GM23338 (cell line): ENCODE results near the gene NSRP1. TPM values are rescaled to one million over a fixed set of nuclear protein-coding genes. Genes with fewer than 3 reads are reported as not detected.
"Not testable (repeated sequence)": the region's sequence is repeated elsewhere in the genome, so short reads cannot be mapped to it uniquely, and the experiment has no call there.

Source experiments
- ATAC-seq: fragments of 200-7000 bp; cut with Tn5 transposase; 3 replicates; pipeline ENCODE4 v1.9.1; 2020
- DNase-seq: peaks from one replicate; pipeline ENCODE4 v3.0.0-alpha.2; 2015; ENCODE audit warnings: low spot score
- H2AFZ ChIP-seq: fragments of 200-600 bp; sonication (generic); 2 replicates; pipeline ENCODE4 v1.8.0; 2016; ENCODE audit warnings: antibody characterized with exemption, mild to moderate bottlenecking, moderate library complexity
- H3F3A ChIP-seq: fragments of 200-600 bp; sonication (generic); replicated peaks from 2 replicates; pipeline ENCODE4 v1.8.0; 2017; ENCODE audit warnings: antibody characterized with exemption, mixed run types, low read depth
- H3K27ac ChIP-seq: fragments of 200-600 bp; sonication (generic); 2 replicates; pipeline ENCODE4 v1.6.1; 2016; ENCODE audit warnings: low read depth
- H3K27me3 ChIP-seq: fragments of 200-600 bp; sonication (generic); 2 replicates; pipeline ENCODE4 v1.8.0; 2016; ENCODE audit warnings: mild to moderate bottlenecking, mixed run types, moderate library complexity; ENCODE audit not compliant: insufficient read depth
- H3K36me3 ChIP-seq: fragments of 200-600 bp; sonication (generic); 2 replicates; pipeline ENCODE4 v1.8.0; 2016; ENCODE audit warnings: mild to moderate bottlenecking; ENCODE audit not compliant: insufficient read depth
- H3K4me1 ChIP-seq: fragments of 200-600 bp; sonication (generic); 2 replicates; pipeline ENCODE4 v1.8.0; 2016; ENCODE audit warnings: mild to moderate bottlenecking, moderate library complexity; ENCODE audit not compliant: insufficient read depth
- H3K4me2 ChIP-seq: fragments of 200-600 bp; sonication (generic); 2 replicates; pipeline ENCODE4 v1.7.1; 2017; ENCODE audit warnings: mixed run types
- H3K4me3 ChIP-seq: fragments of 200-600 bp; sonication (generic); 2 replicates; pipeline ENCODE4 v1.6.1; 2016; ENCODE audit warnings: mixed run types
- H3K79me2 ChIP-seq: fragments of 200-600 bp; sonication (generic); replicated peaks from 2 replicates; pipeline ENCODE4 v1.8.0; 2017; ENCODE audit warnings: mild to moderate bottlenecking; ENCODE audit not compliant: insufficient read depth
- H3K9me2 ChIP-seq: fragments of 200-600 bp; sonication (generic); 2 replicates; pipeline ENCODE4 v1.8.0; 2017; ENCODE audit not compliant: insufficient read depth
- H4K20me1 ChIP-seq: fragments of 200-600 bp; sonication (generic); replicated peaks from 2 replicates; pipeline ENCODE4 v1.8.0; 2017; ENCODE audit warnings: mild to moderate bottlenecking; ENCODE audit not compliant: insufficient read depth
- H3K27ac Mint-ChIP-seq: 2 replicates; pipeline ENCODE4 v1.8.0; 2020; ENCODE audit warnings: inconsistent platforms, mild to moderate bottlenecking, moderate library complexity, mixed read lengths
- H3K27me3 Mint-ChIP-seq: 3 replicates; pipeline ENCODE4 v1.8.0; 2022; ENCODE audit warnings: low read depth, mild to moderate bottlenecking, moderate library complexity, mixed read lengths, inconsistent platforms; ENCODE audit not compliant: insufficient read depth, poor library complexity
- H3K36me3 Mint-ChIP-seq: 3 replicates; pipeline ENCODE4 v1.8.0; 2021; ENCODE audit warnings: low read depth, mild to moderate bottlenecking, inconsistent platforms, moderate library complexity, mixed read lengths
- H3K4me1 Mint-ChIP-seq: 3 replicates; pipeline ENCODE4 v1.8.0; 2020; ENCODE audit warnings: mild to moderate bottlenecking, inconsistent platforms, mixed read lengths
- H3K4me3 Mint-ChIP-seq: 3 replicates; pipeline ENCODE4 v1.8.0; 2021; ENCODE audit warnings: moderate library complexity, mild to moderate bottlenecking, inconsistent platforms, mixed read lengths
- H3K9me3 Mint-ChIP-seq: 3 replicates; pipeline ENCODE4 v1.8.0; 2020; ENCODE audit warnings: moderate library complexity, mild to moderate bottlenecking, inconsistent platforms, mixed read lengths
- CREB1 ChIP-seq: fragments of 250-450 bp; sonication (Bioruptor Pico); IDR thresholded peaks from 2 replicates; pipeline ENCODE4 v1.5.0; 2020; ENCODE audit warnings: low read depth, mild to moderate bottlenecking, moderate library complexity
- EZH2 ChIP-seq: fragments of 200-600 bp; sonication (generic); IDR thresholded peaks from one replicate; pipeline ENCODE4 v1.8.0; 2017; ENCODE audit warnings: antibody characterized with exemption, mild to moderate bottlenecking, low read depth; ENCODE audit not compliant: unreplicated experiment
- EZH2phosphoT487 ChIP-seq: fragments of 200-600 bp; sonication (generic); IDR thresholded peaks from one replicate; pipeline ENCODE4 v1.8.1; 2018; ENCODE audit warnings: antibody characterized with exemption; ENCODE audit not compliant: unreplicated experiment
- JUNB ChIP-seq: IDR thresholded peaks from one replicate; pipeline ENCODE4 v1.6.1; 2016; ENCODE audit warnings: antibody characterized with exemption; ENCODE audit not compliant: unreplicated experiment
- NANOG ChIP-seq: IDR thresholded peaks from 2 replicates; pipeline ENCODE4 v1.6.1; 2016; ENCODE audit warnings: antibody characterized with exemption, borderline replicate concordance
- POLR2AphosphoS5 ChIP-seq: IDR thresholded peaks from 2 replicates; pipeline ENCODE4 v1.6.1; 2016; ENCODE audit warnings: antibody characterized with exemption, low read depth
- STAT1 ChIP-seq: IDR thresholded peaks from one replicate; pipeline ENCODE4 v1.6.1; 2016; ENCODE audit warnings: antibody characterized with exemption; ENCODE audit not compliant: unreplicated experiment
- ZNF114 ChIP-seq: fragments of 250-450 bp; sonication (Bioruptor Pico); IDR thresholded peaks from 2 replicates; pipeline ENCODE4 v1.5.0; 2020; ENCODE audit warnings: mild to moderate bottlenecking, moderate library complexity
- ZNF331 ChIP-seq: fragments of 250-450 bp; sonication (Bioruptor Pico); IDR thresholded peaks from 2 replicates; pipeline ENCODE4 v1.5.0; 2020; ENCODE audit warnings: low read depth, mild to moderate bottlenecking, moderate library complexity
- polyA plus RNA-seq: library from polyadenylated mRNA; unstranded; fragments of >200 nt; fragmentation: Nextera tagmentation; extraction: Ambion mirVana; gene quantifications from 2 replicates; pipeline ENCODE4 v1.2.1, GENCODE V29; 2016
- total RNA-seq: library from RNA; depleted of rRNA; stranded (reverse); fragments of >200 nt; shearing (Covaris generic); gene quantifications from 2 replicates; pipeline ENCODE4 v1.2.3, GENCODE V29; 2014
- TF ChIP-seq, protein P1 (sequence below), 2 experiments: fragments of 200-600 bp in 1 of 2; sonication (generic) in 1 of 2; conservative IDR thresholded peaks; 2 replicates each; pipeline versions ENCODE4 v1.5.1 to v1.6.1; 2016 to 2017; ENCODE audit warnings: antibody characterized with exemption in 2 of 2, low read depth in 2 of 2, mild to moderate bottlenecking in 2 of 2, moderate library complexity in 1 of 2
- TF ChIP-seq, protein P2 (sequence below): fragments of 250-450 bp; sonication (Bioruptor Pico); IDR thresholded peaks from 2 replicates; pipeline ENCODE4 v1.5.0; 2020; ENCODE audit warnings: mild to moderate bottlenecking, moderate library complexity

Gene NSRP1
- total and polyA plus RNA-seq, 2 experiments from 2014 or later: 15.7 to 110 TPM

DNA sequence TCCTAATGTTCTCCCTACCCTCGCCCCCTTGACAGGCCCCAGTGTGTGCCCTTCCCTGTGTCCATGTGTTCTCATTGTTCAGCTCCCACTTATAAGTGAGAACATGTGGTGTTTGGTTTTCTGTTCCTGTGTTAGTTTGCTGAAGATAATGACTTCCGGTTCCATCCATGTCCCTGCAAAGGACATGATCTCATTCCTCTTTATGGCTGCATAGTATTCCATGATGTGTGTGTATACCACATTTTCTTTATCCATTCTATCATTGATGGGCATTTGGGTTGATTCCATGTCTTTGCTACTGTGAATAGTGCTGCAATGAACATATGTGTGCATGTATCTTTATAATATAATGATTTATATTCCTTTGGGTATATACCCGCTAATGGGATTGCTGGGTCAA lies 29.2 kb upstream of the NSRP1 start:
- not testable (repeated sequence) for H3K4me1 ChIP-seq, H2AFZ ChIP-seq, DNase-seq, ATAC-seq, H3K27me3 Mint-ChIP-seq, H3K36me3 Mint-ChIP-seq, H3K36me3 ChIP-seq, H3K9me3 Mint-ChIP-seq, H3K27ac Mint-ChIP-seq, H3K4me2 ChIP-seq, H3K27me3 ChIP-seq, H3K4me3 ChIP-seq, H4K20me1 ChIP-seq, H3K4me1 Mint-ChIP-seq, H3K4me3 Mint-ChIP-seq, H3K79me2 ChIP-seq, H3K9me2 ChIP-seq, H3K27ac ChIP-seq, H3F3A ChIP-seq

DNA sequence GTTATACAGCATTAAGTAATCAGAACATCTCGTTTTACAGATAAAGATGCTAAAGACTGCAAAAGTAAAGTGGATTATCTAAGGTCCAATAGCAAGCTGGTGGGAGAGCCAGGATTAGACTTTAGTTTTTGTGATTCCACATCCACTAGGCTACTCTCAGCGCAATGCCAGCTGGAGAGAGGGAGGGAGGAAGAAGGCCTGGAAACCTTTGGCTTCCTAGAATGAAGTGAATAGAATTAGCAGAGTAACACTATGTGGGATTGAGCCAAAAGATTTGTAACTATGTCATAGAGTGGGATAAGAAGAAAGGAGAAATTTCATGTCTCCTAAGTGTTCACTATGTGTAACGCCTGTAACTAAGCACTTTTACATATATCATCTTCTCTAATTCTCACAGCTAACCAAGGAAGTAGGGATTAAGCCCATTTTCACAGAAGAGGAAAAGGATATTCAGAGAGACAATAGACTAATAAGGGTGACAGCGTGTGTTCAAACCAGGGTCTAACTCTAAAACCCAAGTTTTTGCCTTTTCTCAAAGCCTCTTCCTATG lies 25.4 kb upstream of the NSRP1 start:
- Mint-ChIP-seq H3K4me3 (no peak overlapping the region), H3K36me3 (no peaks in the 10 kb centered on the region), H3K4me1 (no peaks in the 10 kb centered on the region), H3K27ac (no peak overlapping the region), H3K9me3 (no peaks in the 10 kb centered on the region; the same call in 2 of the 3 replicates), H3K27me3 (no peaks in the 10 kb centered on the region)
- H3K27ac ChIP-seq: no peak overlapping the region
- H2AFZ ChIP-seq: no peak overlapping the region
- ATAC-seq (no peak), DNase-seq (no peak)
- H3F3A ChIP-seq: no peaks in the 10 kb centered on the region
- H3K4me2 ChIP-seq: no peak overlapping the region
- no peaks in the 10 kb centered on the region for H3K4me1 ChIP-seq
- H3K27me3 ChIP-seq: no peaks in the 10 kb centered on the region
- no peaks in the 10 kb centered on the region for H3K79me2 ChIP-seq
- H3K36me3 ChIP-seq: no peaks in the 10 kb centered on the region
- no peak overlapping the region for H3K4me3 ChIP-seq
- no peaks in the 10 kb centered on the region for H3K9me2 ChIP-seq
- no peaks in the 10 kb centered on the region for H4K20me1 ChIP-seq
- TF ChIP-seq ZNF331 (CRISPR knock-in tag) (no peak), STAT1 (no peak)

DNA sequence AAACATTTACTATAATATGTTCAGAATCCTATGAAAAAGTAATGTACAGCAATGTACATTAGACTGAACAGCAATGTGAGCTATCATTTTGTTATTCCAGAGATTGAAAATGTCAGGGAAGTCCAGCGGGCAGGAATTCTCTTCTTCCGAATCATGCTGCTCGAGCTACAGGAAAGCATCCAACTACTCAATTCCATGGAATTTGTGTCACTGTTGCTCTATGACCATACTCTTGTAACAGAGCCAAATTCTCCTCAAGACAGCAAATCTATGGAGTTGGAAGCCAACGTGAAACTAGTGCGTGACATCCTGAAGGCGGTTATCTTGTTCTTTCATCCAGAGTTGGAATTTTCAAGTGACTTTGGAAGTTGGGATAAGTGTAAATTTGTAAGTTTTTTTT lies 24.8 kb upstream of the NSRP1 start:
- H3K27me3 ChIP-seq: no peaks in the 10 kb centered on the region
- no peaks in the 10 kb centered on the region for H4K20me1 ChIP-seq
- no peak overlapping the region for H2AFZ ChIP-seq
- no peak for ATAC-seq
- H3F3A ChIP-seq: no peaks in the 10 kb centered on the region
- H3K36me3 ChIP-seq: no peaks in the 10 kb centered on the region
- H3K4me1 ChIP-seq: no peaks in the 10 kb centered on the region
- Mint-ChIP-seq H3K9me3 (no peaks in the 10 kb centered on the region), H3K27me3 (no peaks in the 10 kb centered on the region), H3K4me3 (no peak overlapping the region), H3K27ac (no peak overlapping the region), H3K4me1 (no peaks in the 10 kb centered on the region), H3K36me3 (no peaks in the 10 kb centered on the region)
- no peaks in the 10 kb centered on the region for H3K9me2 ChIP-seq
- no peak for DNase-seq
- H3K4me3 ChIP-seq: no peak overlapping the region
- H3K4me2 ChIP-seq: no peak overlapping the region
- no peaks in the 10 kb centered on the region for H3K79me2 ChIP-seq
- H3K27ac ChIP-seq: no peak overlapping the region
- no peak for TF ChIP-seq EZH2phosphoT487
- TF ChIP-seq ZNF114: no peak
- TF ChIP-seq JUNB: no peak
- no peak for TF ChIP-seq STAT1
- TF ChIP-seq NANOG: no peak
- TF ChIP-seq, protein P1, sequence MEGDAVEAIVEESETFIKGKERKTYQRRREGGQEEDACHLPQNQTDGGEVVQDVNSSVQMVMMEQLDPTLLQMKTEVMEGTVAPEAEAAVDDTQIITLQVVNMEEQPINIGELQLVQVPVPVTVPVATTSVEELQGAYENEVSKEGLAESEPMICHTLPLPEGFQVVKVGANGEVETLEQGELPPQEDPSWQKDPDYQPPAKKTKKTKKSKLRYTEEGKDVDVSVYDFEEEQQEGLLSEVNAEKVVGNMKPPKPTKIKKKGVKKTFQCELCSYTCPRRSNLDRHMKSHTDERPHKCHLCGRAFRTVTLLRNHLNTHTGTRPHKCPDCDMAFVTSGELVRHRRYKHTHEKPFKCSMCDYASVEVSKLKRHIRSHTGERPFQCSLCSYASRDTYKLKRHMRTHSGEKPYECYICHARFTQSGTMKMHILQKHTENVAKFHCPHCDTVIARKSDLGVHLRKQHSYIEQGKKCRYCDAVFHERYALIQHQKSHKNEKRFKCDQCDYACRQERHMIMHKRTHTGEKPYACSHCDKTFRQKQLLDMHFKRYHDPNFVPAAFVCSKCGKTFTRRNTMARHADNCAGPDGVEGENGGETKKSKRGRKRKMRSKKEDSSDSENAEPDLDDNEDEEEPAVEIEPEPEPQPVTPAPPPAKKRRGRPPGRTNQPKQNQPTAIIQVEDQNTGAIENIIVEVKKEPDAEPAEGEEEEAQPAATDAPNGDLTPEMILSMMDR (conservative IDR thresholded peaks at IDR 0.05; ENCODE audit: low read depth in 2 of 2): no peak
- TF ChIP-seq CREB1 (CRISPR knock-in tag): no peak
- no peak for TF ChIP-seq EZH2
- TF ChIP-seq POLR2AphosphoS5: no peak
- TF ChIP-seq, protein P2, sequence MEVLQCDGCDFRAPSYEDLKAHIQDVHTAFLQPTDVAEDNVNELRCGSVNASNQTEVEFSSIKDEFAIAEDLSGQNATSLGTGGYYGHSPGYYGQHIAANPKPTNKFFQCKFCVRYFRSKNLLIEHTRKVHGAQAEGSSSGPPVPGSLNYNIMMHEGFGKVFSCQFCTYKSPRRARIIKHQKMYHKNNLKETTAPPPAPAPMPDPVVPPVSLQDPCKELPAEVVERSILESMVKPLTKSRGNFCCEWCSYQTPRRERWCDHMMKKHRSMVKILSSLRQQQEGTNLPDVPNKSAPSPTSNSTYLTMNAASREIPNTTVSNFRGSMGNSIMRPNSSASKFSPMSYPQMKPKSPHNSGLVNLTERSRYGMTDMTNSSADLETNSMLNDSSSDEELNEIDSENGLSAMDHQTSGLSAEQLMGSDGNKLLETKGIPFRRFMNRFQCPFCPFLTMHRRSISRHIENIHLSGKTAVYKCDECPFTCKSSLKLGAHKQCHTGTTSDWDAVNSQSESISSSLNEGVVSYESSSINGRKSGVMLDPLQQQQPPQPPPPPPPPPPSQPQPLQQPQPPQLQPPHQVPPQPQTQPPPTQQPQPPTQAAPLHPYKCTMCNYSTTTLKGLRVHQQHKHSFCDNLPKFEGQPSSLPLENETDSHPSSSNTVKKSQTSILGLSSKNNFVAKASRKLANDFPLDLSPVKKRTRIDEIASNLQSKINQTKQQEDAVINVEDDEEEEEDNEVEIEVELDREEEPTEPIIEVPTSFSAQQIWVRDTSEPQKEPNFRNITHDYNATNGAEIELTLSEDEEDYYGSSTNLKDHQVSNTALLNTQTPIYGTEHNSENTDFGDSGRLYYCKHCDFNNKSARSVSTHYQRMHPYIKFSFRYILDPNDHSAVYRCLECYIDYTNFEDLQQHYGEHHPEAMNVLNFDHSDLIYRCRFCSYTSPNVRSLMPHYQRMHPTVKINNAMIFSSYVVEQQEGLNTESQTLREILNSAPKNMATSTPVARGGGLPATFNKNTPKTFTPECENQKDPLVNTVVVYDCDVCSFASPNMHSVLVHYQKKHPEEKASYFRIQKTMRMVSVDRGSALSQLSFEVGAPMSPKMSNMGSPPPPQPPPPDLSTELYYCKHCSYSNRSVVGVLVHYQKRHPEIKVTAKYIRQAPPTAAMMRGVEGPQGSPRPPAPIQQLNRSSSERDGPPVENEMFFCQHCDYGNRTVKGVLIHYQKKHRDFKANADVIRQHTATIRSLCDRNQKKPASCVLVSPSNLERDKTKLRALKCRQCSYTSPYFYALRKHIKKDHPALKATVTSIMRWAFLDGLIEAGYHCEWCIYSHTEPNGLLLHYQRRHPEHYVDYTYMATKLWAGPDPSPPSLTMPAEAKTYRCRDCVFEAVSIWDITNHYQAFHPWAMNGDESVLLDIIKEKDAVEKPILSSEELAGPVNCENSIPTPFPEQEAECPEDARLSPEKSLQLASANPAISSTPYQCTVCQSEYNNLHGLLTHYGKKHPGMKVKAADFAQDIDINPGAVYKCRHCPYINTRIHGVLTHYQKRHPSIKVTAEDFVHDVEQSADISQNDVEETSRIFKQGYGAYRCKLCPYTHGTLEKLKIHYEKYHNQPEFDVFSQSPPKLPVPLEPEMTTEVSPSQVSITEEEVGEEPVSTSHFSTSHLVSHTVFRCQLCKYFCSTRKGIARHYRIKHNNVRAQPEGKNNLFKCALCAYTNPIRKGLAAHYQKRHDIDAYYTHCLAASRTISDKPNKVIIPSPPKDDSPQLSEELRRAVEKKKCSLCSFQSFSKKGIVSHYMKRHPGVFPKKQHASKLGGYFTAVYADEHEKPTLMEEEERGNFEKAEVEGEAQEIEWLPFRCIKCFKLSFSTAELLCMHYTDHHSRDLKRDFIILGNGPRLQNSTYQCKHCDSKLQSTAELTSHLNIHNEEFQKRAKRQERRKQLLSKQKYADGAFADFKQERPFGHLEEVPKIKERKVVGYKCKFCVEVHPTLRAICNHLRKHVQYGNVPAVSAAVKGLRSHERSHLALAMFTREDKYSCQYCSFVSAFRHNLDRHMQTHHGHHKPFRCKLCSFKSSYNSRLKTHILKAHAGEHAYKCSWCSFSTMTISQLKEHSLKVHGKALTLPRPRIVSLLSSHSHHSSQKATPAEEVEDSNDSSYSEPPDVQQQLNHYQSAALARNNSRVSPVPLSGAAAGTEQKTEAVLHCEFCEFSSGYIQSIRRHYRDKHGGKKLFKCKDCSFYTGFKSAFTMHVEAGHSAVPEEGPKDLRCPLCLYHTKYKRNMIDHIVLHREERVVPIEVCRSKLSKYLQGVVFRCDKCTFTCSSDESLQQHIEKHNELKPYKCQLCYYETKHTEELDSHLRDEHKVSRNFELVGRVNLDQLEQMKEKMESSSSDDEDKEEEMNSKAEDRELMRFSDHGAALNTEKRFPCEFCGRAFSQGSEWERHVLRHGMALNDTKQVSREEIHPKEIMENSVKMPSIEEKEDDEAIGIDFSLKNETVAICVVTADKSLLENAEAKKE (CRISPR knock-in tag): no peak
